ENCODE measurements around the gene SP100. TPM values are rescaled to one million over a fixed set of nuclear protein-coding genes. Genes with fewer than 3 reads are reported as not detected.

Gene SP100
- total and polyA plus RNA-seq, 2 of the 13 experiments (the other 11 are each of a cell fraction or from before 2014, with no cell fraction given), result 12.6 to 16.5 TPM

GRCh38 chr2:230416061-230416721 lies at the start of gene SP100 (continued):
- peak; percentile 72 for TF ChIP-seq ZNF280D (CRISPR knock-in tag; IDR thresholded peaks at IDR 0.05)
- TF ChIP-seq CREB1 (IDR thresholded peaks at IDR 0.05), result no peak
- peak; percentile 39; the same call in 1 of the 2 replicates for TF ChIP-seq CREB1 (CRISPR knock-in tag; IDR thresholded peaks at IDR 0.05)
- no peak for TF ChIP-seq ZSCAN20 (CRISPR knock-in tag; IDR thresholded peaks at IDR 0.05; ENCODE audit: borderline replicate concordance)
- TF ChIP-seq, protein P1, sequence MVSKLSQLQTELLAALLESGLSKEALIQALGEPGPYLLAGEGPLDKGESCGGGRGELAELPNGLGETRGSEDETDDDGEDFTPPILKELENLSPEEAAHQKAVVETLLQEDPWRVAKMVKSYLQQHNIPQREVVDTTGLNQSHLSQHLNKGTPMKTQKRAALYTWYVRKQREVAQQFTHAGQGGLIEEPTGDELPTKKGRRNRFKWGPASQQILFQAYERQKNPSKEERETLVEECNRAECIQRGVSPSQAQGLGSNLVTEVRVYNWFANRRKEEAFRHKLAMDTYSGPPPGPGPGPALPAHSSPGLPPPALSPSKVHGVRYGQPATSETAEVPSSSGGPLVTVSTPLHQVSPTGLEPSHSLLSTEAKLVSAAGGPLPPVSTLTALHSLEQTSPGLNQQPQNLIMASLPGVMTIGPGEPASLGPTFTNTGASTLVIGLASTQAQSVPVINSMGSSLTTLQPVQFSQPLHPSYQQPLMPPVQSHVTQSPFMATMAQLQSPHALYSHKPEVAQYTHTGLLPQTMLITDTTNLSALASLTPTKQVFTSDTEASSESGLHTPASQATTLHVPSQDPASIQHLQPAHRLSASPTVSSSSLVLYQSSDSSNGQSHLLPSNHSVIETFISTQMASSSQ (IDR thresholded peaks at IDR 0.05; ENCODE audit: low read depth), result no peak
- TF ChIP-seq, protein P1 (CRISPR knock-in tag; IDR thresholded peaks at IDR 0.05; ENCODE audit: borderline replicate concordance), result no peak
- TF ChIP-seq SIN3B (IDR thresholded peaks at IDR 0.05; ENCODE audit: low read length), result 0 out of 2 replicates have a peak, but pooled peaks have one; percentile 32
- TF ChIP-seq MEF2D (CRISPR knock-in tag; IDR thresholded peaks at IDR 0.05), result peak; percentile 24; the same call in 1 of the 2 replicates
- no peak for TF ChIP-seq ZBTB3 (CRISPR knock-in tag; IDR thresholded peaks at IDR 0.05; ENCODE audit: borderline replicate concordance, low read depth)
- no peak for TF ChIP-seq ZNF577 (CRISPR knock-in tag; IDR thresholded peaks at IDR 0.05; ENCODE audit: borderline replicate concordance, low read depth)
- TF ChIP-seq HOMEZ (CRISPR knock-in tag; IDR thresholded peaks at IDR 0.05; ENCODE audit: low read depth), result no peak; the same call in 1 of the 2 replicates
- TF ChIP-seq TFDP1 (CRISPR knock-in tag; IDR thresholded peaks at IDR 0.05; ENCODE audit: borderline replicate concordance), result peak; percentile 56; the same call in 1 of the 2 replicates
- TF ChIP-seq MAF1 (CRISPR knock-in tag; IDR thresholded peaks at IDR 0.05; ENCODE audit: borderline replicate concordance), result no peak
- TF ChIP-seq ZNF557 (CRISPR knock-in tag; IDR thresholded peaks at IDR 0.05), result 0 out of 2 replicates have a peak, but pooled peaks have one; percentile 11

All from HepG2 (cell line).